Measurements from ENCODE around the gene CCNA2. TPM values are rescaled to one million over a fixed set of nuclear protein-coding genes. Genes with fewer than 3 reads are reported as not detected.
A peak's percentile ranks its signal among the peaks of the same experiment; 100 is the strongest.

CCNA2 gene
- total RNA-seq, 4 donors from 2014 or later, result 0.44 to 5.5 (median 3.0) TPM

DNA sequence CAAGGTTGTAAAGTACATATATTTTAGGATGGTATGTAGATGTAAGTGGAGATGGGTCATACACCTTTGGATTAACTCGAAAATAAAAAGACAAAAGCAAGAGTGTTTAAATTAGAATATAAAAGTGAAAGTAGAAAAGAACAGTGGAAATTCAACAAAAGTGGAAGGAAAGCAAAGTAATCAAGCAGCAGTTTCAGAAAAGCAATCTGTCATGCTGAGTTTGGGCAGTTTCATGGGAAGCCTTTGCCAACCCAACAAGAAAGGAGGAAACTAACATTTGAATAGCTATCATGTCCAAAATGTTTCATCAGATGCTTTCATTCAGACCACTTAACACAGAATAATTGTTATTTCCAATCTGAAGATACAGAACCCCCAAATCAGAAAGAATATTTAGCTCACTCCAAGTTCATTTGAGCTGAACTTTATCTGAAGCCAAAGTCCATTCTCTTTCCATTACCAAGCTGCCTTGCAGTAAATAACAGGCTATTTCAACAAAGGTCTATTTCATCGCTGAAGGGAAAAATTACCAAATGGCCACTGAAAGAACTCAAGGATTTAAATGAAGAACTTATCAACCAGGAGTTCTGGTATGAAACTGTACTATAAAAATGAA lies 24.4 kb downstream of the CCNA2 start:
- TF ChIP-seq, protein P1, sequence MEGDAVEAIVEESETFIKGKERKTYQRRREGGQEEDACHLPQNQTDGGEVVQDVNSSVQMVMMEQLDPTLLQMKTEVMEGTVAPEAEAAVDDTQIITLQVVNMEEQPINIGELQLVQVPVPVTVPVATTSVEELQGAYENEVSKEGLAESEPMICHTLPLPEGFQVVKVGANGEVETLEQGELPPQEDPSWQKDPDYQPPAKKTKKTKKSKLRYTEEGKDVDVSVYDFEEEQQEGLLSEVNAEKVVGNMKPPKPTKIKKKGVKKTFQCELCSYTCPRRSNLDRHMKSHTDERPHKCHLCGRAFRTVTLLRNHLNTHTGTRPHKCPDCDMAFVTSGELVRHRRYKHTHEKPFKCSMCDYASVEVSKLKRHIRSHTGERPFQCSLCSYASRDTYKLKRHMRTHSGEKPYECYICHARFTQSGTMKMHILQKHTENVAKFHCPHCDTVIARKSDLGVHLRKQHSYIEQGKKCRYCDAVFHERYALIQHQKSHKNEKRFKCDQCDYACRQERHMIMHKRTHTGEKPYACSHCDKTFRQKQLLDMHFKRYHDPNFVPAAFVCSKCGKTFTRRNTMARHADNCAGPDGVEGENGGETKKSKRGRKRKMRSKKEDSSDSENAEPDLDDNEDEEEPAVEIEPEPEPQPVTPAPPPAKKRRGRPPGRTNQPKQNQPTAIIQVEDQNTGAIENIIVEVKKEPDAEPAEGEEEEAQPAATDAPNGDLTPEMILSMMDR (IDR thresholded peaks at IDR 0.05), result no peak
- no peak for ATAC-seq (ENCODE audit: low FRiP score)
- DNase-seq (ENCODE audit: low spot score), result no peak

DNA sequence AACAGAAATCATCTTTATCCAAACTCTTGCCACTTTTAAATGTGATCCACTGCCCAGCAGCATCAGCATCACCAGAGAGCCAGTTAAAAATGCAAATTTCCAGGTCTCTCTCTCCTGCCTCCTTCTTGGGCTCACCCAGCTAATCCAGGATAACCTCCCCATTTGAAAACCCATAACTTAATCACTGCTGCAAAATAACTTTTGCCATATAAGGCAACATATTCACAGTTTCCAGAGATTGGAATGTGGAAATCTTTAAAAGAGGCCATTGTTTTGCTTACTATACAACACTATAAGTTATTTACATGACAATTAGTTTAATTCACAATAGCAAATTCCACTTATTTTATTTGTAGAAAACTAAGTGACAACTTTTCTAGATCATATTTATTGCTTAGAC lies 27.4 kb downstream of the CCNA2 start:
- TF ChIP-seq, protein P1 (IDR thresholded peaks at IDR 0.05), result no peak
- ATAC-seq (ENCODE audit: low FRiP score) (no peak), DNase-seq (ENCODE audit: low spot score) (no peak)

DNA sequence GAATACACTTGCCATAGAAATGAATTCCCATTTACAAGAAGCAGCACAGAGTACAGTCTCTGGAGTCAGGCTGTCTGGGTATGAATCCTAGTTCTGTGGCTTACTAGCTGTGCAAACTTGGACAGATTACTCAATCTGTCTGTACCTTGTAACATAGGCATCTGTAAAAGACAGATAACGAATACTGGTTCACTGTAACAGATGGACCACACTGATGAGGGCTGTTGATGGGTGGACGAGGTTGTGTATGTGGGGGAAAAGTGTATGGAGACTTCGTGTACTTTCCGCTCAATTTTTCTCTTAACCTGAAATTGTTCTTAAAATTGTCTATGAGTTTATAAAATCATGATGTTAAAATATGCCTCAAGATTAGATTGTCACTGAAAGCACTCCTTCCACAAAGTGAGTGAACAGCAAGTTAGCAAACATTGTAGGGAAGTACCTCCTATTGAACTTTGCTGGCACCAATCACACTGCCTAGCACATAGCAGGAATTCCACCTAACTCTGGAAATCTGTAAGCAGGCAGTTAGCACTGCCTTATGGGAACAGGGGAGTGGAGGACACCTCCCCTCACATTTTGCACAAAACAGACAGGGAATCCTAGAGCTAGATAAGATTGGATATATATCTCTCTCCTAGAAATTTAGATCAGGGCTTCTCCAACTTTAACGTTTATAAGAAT lies 29.0 kb downstream of the CCNA2 start:
- peak; percentile 51 for ATAC-seq (ENCODE audit: low FRiP score)
- DNase-seq (ENCODE audit: low spot score), result no peak
- TF ChIP-seq, protein P1 (IDR thresholded peaks at IDR 0.05), result no peak

- ATAC-seq (ENCODE audit: low FRiP score) (no peak), DNase-seq (ENCODE audit: low spot score) (no peak)
- TF ChIP-seq, protein P1 (IDR thresholded peaks at IDR 0.05), result no peak
Measured at GRCh38 chr4:121792966-121793365, 30.7 kb downstream of the CCNA2 start.

- no peak for DNase-seq (ENCODE audit: low spot score)
- TF ChIP-seq, protein P1 (IDR thresholded peaks at IDR 0.05), result no peak
- no peak for ATAC-seq (ENCODE audit: low FRiP score)
Measured at GRCh38 chr4:121791481-121791880, 32.2 kb downstream of the CCNA2 start.

DNA sequence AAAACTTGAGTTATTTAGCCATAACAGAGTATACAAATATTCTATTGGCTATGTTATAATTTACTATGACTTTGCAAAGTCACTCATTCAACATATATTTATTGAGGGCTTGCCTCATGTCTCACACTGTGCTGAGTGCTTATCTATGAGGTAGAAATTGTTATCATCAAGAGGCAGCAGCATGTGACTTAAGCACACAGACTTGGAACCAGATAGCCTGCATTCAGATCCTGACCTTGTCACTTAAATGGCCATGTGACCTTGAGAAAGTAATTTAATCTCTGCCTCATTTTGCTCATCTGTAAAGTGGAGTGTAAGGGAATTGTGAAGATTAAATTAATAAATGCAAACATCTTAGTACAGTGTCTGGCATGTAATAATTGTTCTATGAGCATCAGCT lies 32.7 kb downstream of the CCNA2 start:
- TF ChIP-seq, protein P1 (IDR thresholded peaks at IDR 0.05), result no peak
- ATAC-seq (ENCODE audit: low FRiP score), result no peak
- DNase-seq (ENCODE audit: low spot score), result no peak

Data from omental fat pad (tissue), 4 donors.